Hepatic stellate cell (primary cell): ENCODE results near the gene EPHA8.

Experiments used
- DNase-seq: peaks from one replicate; pipeline ENCODE4 v3.0.0; 2011; ENCODE audit warnings: low spot score

Gene EPHA8

GRCh38 chr1:22562584-22563583, at the start of gene EPHA8:
TSS of gene EPHA8 (plus strand) at chr1:22563489. CDS start at chr1:22563636, 147 bp downstream.
- no peak for DNase-seq

GRCh38 chr1:22516906-22517571, 46.2 kb upstream of the EPHA8 start:
- no peak for DNase-seq

GRCh38 chr1:22517956-22518355, 45.3 kb upstream of the EPHA8 start:
- no peak for DNase-seq

- DNase-seq = no peak
These were observed 44.9 kb upstream of the EPHA8 start for GRCh38 chr1:22518379-22518778.

- no peak for DNase-seq
These were observed 42.4 kb upstream of the EPHA8 start for GRCh38 chr1:22520871-22521270.

GRCh38 chr1:22521692-22522091, 41.6 kb upstream of the EPHA8 start:
- DNase-seq = no peak

- DNase-seq = no peak
These were observed 41.0 kb upstream of the EPHA8 start for GRCh38 chr1:22522221-22522743.

- DNase-seq = no peak
These were observed 38.8 kb upstream of the EPHA8 start for GRCh38 chr1:22524481-22524880.

GRCh38 chr1:22525211-22525610, 38.1 kb upstream of the EPHA8 start:
- no peak for DNase-seq

GRCh38 chr1:22525646-22526045, 37.6 kb upstream of the EPHA8 start:
- DNase-seq = no peak

GRCh38 chr1:22526098-22526497, 37.2 kb upstream of the EPHA8 start:
- no peak for DNase-seq

GRCh38 chr1:22526677-22527076, 36.6 kb upstream of the EPHA8 start:
- no peak for DNase-seq

- DNase-seq = no peak
These were observed 36.2 kb upstream of the EPHA8 start for GRCh38 chr1:22527122-22527521.

GRCh38 chr1:22527555-22528296, 35.6 kb upstream of the EPHA8 start:
- no peak for DNase-seq

GRCh38 chr1:22528451-22528850, 34.8 kb upstream of the EPHA8 start:
- no peak for DNase-seq

- peak; percentile 53 for DNase-seq
These were observed 33.2 kb upstream of the EPHA8 start for GRCh38 chr1:22529901-22530621.

- DNase-seq = no peak
These were observed 32.6 kb upstream of the EPHA8 start for GRCh38 chr1:22530715-22531114.

- DNase-seq = no peak
These were observed 32.0 kb upstream of the EPHA8 start for GRCh38 chr1:22531251-22531650.

- no peak for DNase-seq
These were observed 29.9 kb upstream of the EPHA8 start for GRCh38 chr1:22533244-22533895.

GRCh38 chr1:22534951-22535350, 28.3 kb upstream of the EPHA8 start:
- no peak for DNase-seq

GRCh38 chr1:22535399-22535798, 27.9 kb upstream of the EPHA8 start:
- no peak for DNase-seq
